ENCODE data around the gene DOCK6. TPM values are rescaled to one million over a fixed set of nuclear protein-coding genes. Genes with fewer than 3 reads are reported as not detected.
"Not testable (repeated sequence)": the region's sequence is repeated elsewhere in the genome, so short reads cannot be mapped to it uniquely, and the experiment has no call there.

Gene DOCK6
- total and polyA plus RNA-seq, 2 donors (not counting 1 experiment from before 2014, with no cell fraction given) = 6.9 to 17.7 TPM

DNA sequence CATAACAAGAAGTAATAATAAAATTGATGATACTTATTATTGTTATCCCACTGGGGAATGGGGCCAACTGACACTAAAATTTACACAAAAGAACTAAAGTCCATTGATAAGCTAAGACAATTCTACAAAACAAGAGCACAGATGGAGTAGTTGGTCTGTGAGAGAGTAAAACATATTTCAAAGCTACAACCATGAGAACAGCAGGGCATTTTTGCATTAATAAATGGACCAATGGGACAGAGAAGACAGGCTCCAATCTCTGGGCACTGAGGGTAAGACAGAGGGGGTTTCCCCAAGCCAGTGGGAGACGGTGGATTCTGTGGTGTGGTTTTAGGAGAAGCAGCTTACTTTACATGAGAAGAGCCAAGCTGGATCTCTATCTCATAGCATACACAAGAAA lies 79.3 kb downstream of the DOCK6 start:
- H3K9me3 ChIP-seq (ENCODE audit: control insufficient read depth, insufficient read depth, low read depth, low read length) = no peaks in the 10 kb centered on the region
- no peak overlapping the region for H2AFZ ChIP-seq (ENCODE audit: low read length)
- H3K36me3 ChIP-seq (ENCODE audit: control insufficient read depth, insufficient read depth, low read length) = peaks cover 21% of the 10 kb centered on the region
- H3K4me1 ChIP-seq (ENCODE audit: control insufficient read depth, extremely low read depth, insufficient read depth, low read length) = peaks cover 11% of the 10 kb centered on the region
- no peaks in the 10 kb centered on the region for H3K27me3 ChIP-seq (ENCODE audit: control insufficient read depth, insufficient read depth, low read length)
- H3K4me3 ChIP-seq (replicated peaks in 1 of 4; ENCODE audit: control extremely low read depth in 1 of 4, insufficient read depth in 1 of 4, low read depth in 3 of 4, low read length in 4 of 4) = no peak overlapping the region
- TF ChIP-seq EZH2 (IDR thresholded peaks at IDR 0.05; ENCODE audit: low read length, missing control alignments) = no peak
- TF ChIP-seq, protein P1, sequence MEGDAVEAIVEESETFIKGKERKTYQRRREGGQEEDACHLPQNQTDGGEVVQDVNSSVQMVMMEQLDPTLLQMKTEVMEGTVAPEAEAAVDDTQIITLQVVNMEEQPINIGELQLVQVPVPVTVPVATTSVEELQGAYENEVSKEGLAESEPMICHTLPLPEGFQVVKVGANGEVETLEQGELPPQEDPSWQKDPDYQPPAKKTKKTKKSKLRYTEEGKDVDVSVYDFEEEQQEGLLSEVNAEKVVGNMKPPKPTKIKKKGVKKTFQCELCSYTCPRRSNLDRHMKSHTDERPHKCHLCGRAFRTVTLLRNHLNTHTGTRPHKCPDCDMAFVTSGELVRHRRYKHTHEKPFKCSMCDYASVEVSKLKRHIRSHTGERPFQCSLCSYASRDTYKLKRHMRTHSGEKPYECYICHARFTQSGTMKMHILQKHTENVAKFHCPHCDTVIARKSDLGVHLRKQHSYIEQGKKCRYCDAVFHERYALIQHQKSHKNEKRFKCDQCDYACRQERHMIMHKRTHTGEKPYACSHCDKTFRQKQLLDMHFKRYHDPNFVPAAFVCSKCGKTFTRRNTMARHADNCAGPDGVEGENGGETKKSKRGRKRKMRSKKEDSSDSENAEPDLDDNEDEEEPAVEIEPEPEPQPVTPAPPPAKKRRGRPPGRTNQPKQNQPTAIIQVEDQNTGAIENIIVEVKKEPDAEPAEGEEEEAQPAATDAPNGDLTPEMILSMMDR (conservative IDR thresholded peaks at IDR 0.05 in 1 of 2, IDR thresholded peaks at IDR 0.05 in 1 of 2; ENCODE audit: low read depth in 1 of 2, low read length in 2 of 2) = no peak
- no peak for DNase-seq (ENCODE audit: low read depth in 2 of 2)
- H3K9ac ChIP-seq (ENCODE audit: insufficient read depth, low read length) = no peak overlapping the region
- peaks cover 51% of the 10 kb centered on the region for H3K79me2 ChIP-seq (ENCODE audit: control insufficient read depth, insufficient read depth, low read length)
- no peak overlapping the region for H3K4me2 ChIP-seq (ENCODE audit: extremely low read depth, insufficient read depth, low read length)
- no peaks in the 10 kb centered on the region for H4K20me1 ChIP-seq (ENCODE audit: control insufficient read depth, extremely low read depth, insufficient read depth, low read length)
- H3K27ac ChIP-seq (ENCODE audit: insufficient read depth, low read length) = no peak overlapping the region

GRCh38 chr19:11181488-11181887 lies 80.8 kb downstream of the DOCK6 start:
- Histone ChIP-seq H2AFZ (ENCODE audit: low read length) (no peak overlapping the region), H3K27ac (ENCODE audit: insufficient read depth, low read length) (no peak overlapping the region), H4K20me1 (ENCODE audit: control insufficient read depth, extremely low read depth, insufficient read depth, low read length) (no peaks in the 10 kb centered on the region), H3K79me2 (ENCODE audit: control insufficient read depth, insufficient read depth, low read length) (peaks cover 39% of the 10 kb centered on the region), H3K9me3 (ENCODE audit: control insufficient read depth, insufficient read depth, low read depth, low read length) (no peaks in the 10 kb centered on the region), H3K4me1 (ENCODE audit: control insufficient read depth, extremely low read depth, insufficient read depth, low read length) (peaks cover 11% of the 10 kb centered on the region), H3K4me3 (replicated peaks in 1 of 4; ENCODE audit: control extremely low read depth in 1 of 4, insufficient read depth in 1 of 4, low read depth in 3 of 4, low read length in 4 of 4) (no peak overlapping the region), H3K36me3 (ENCODE audit: control insufficient read depth, insufficient read depth, low read length) (peaks cover 27% of the 10 kb centered on the region), H3K27me3 (ENCODE audit: control insufficient read depth, insufficient read depth, low read length) (no peaks in the 10 kb centered on the region), H3K4me2 (ENCODE audit: extremely low read depth, insufficient read depth, low read length) (no peak overlapping the region), H3K9ac (ENCODE audit: insufficient read depth, low read length) (no peak overlapping the region)
- no peak for DNase-seq (ENCODE audit: low read depth in 2 of 2)
- TF ChIP-seq, protein P1 (conservative IDR thresholded peaks at IDR 0.05 in 1 of 2, IDR thresholded peaks at IDR 0.05 in 1 of 2; ENCODE audit: low read depth in 1 of 2, low read length in 2 of 2) = no peak
- TF ChIP-seq EZH2 (IDR thresholded peaks at IDR 0.05; ENCODE audit: low read length, missing control alignments) = no peak

GRCh38 chr19:11180975-11181374 lies 81.3 kb downstream of the DOCK6 start:
- H2AFZ ChIP-seq (ENCODE audit: low read length); DNase-seq (ENCODE audit: low read depth in 2 of 2); H3K4me3 ChIP-seq (replicated peaks in 1 of 4; ENCODE audit: control extremely low read depth in 1 of 4, insufficient read depth in 1 of 4, low read depth in 3 of 4, low read length in 4 of 4); H4K20me1 ChIP-seq (ENCODE audit: control insufficient read depth, extremely low read depth, insufficient read depth, low read length); H3K9me3 ChIP-seq (ENCODE audit: control insufficient read depth, insufficient read depth, low read depth, low read length); H3K9ac ChIP-seq (ENCODE audit: insufficient read depth, low read length); H3K27me3 ChIP-seq (ENCODE audit: control insufficient read depth, insufficient read depth, low read length); H3K27ac ChIP-seq (ENCODE audit: insufficient read depth, low read length); H3K4me2 ChIP-seq (ENCODE audit: extremely low read depth, insufficient read depth, low read length): not testable (repeated sequence)
- H3K79me2 ChIP-seq (ENCODE audit: control insufficient read depth, insufficient read depth, low read length) = peaks cover 36% of the 10 kb centered on the region
- peaks cover 30% of the 10 kb centered on the region for H3K36me3 ChIP-seq (ENCODE audit: control insufficient read depth, insufficient read depth, low read length)
- peaks cover 11% of the 10 kb centered on the region for H3K4me1 ChIP-seq (ENCODE audit: control insufficient read depth, extremely low read depth, insufficient read depth, low read length)
